Fibroblast of lung (primary cell): ENCODE results near the gene BRINP3. TPM values are rescaled to one million over a fixed set of nuclear protein-coding genes. Genes with fewer than 3 reads are reported as not detected.
A peak's percentile ranks its signal among the peaks of the same experiment; 100 is the strongest.

Source experiments
- DNase-seq, 2 donors: peaks; one replicate each; pipeline versions ENCODE4 v3.0.0 to v3.0.0-alpha.2; 2010; ENCODE audit warnings: low read depth in 2 of 2
- H2AFZ ChIP-seq: 2 replicates; pipeline ENCODE4 v1.5.1; 2012; ENCODE audit warnings: low read length, control low read depth, inconsistent platforms
- H3K27ac ChIP-seq: 2 replicates; pipeline ENCODE4 v1.5.1; 2011; ENCODE audit warnings: low read length, control low read depth; ENCODE audit not compliant: insufficient read depth
- H3K27me3 ChIP-seq: 2 replicates; pipeline ENCODE4 v1.5.1; 2011; ENCODE audit warnings: mild to moderate bottlenecking, low read length; ENCODE audit not compliant: control insufficient read depth, insufficient read depth
- H3K36me3 ChIP-seq: 2 replicates; pipeline ENCODE4 v1.5.1; 2011; ENCODE audit warnings: low read length; ENCODE audit not compliant: control insufficient read depth, insufficient read depth
- H3K4me1 ChIP-seq: 2 replicates; pipeline ENCODE4 v1.5.1; 2011; ENCODE audit warnings: low read length; ENCODE audit not compliant: control insufficient read depth, insufficient read depth; ENCODE audit errors: extremely low read depth
- H3K4me2 ChIP-seq: 2 replicates; pipeline ENCODE4 v1.5.1; 2011; ENCODE audit warnings: low read length, control low read depth; ENCODE audit not compliant: insufficient read depth; ENCODE audit errors: extremely low read depth
- H3K4me3 ChIP-seq, 4 experiments: fragments of 200-600 bp in 1 of 4; sonication (generic) in 1 of 4; replicated peaks in 1 of 4; 2 replicates each; pipeline ENCODE4 v1.5.1; 2011 to 2016; ENCODE audit warnings: low read length in 4 of 4, low read depth in 3 of 4, mild to moderate bottlenecking in 3 of 4, control low read depth in 2 of 4, inconsistent platforms in 1 of 4, mixed read lengths in 1 of 4; ENCODE audit not compliant: insufficient read depth in 1 of 4; ENCODE audit errors: control extremely low read depth in 1 of 4
- H3K79me2 ChIP-seq: 2 replicates; pipeline ENCODE4 v1.5.1; 2012; ENCODE audit warnings: mild to moderate bottlenecking, low read length, inconsistent platforms; ENCODE audit not compliant: control insufficient read depth, insufficient read depth
- H3K9ac ChIP-seq: 2 replicates; pipeline ENCODE4 v1.5.1; 2011; ENCODE audit warnings: mild to moderate bottlenecking, low read length, control low read depth; ENCODE audit not compliant: insufficient read depth
- H3K9me3 ChIP-seq: 2 replicates; pipeline ENCODE4 v1.5.1; 2012; ENCODE audit warnings: low read depth, low read length; ENCODE audit not compliant: control insufficient read depth, insufficient read depth
- H4K20me1 ChIP-seq: 2 replicates; pipeline ENCODE4 v1.5.1; 2011; ENCODE audit warnings: low read length; ENCODE audit not compliant: control insufficient read depth, insufficient read depth; ENCODE audit errors: extremely low read depth
- CTCF ChIP-seq, 2 donors: IDR thresholded peaks in 1 of 2; conservative IDR thresholded peaks in 1 of 2; 1 replicate in 1 of 2; 2 replicates in 1 of 2; pipeline ENCODE4 v1.5.1; 2011 to 2012; ENCODE audit warnings: low read length in 2 of 2, control low read depth in 1 of 2, inconsistent platforms in 1 of 2, low read depth in 1 of 2, mild to moderate bottlenecking in 1 of 2
- EZH2 ChIP-seq: IDR thresholded peaks from 2 replicates; pipeline ENCODE4 v1.5.1; 2012; ENCODE audit warnings: low read length, control low read depth, mild to moderate bottlenecking; ENCODE audit errors: missing control alignments
- polyA plus RNA-seq, 2 donors: library from polyadenylated mRNA; depleted of rRNA in 1 of 2; stranded (reverse) in 1 of 2; unstranded in 1 of 2; fragments of >200 nt; gene quantifications; 2 replicates each; pipeline ENCODE4 v1.2.1, GENCODE V29; 2011 to 2012; ENCODE audit warnings: missing spikeins in 1 of 2
- total RNA-seq: library from RNA; depleted of rRNA; stranded (reverse); fragments of >200 nt; gene quantifications from 2 replicates; pipeline ENCODE4 v1.2.1, GENCODE V29; 2014

BRINP3 gene
- total and polyA plus RNA-seq, 2 donors (not counting 1 experiment from before 2014, with no cell fraction given) = 0.26 to 18.8 TPM

GRCh38 chr1:190474010-190474409, 3.7 kb downstream of the BRINP3 start:
- no peaks in the 10 kb centered on the region for H3K79me2 ChIP-seq
- H3K9me3 ChIP-seq = no peaks in the 10 kb centered on the region
- H3K36me3 ChIP-seq = no peaks in the 10 kb centered on the region
- TF ChIP-seq EZH2 (no peak), CTCF (conservative IDR thresholded peaks at IDR 0.05 in 1 of 2, IDR thresholded peaks at IDR 0.05 in 1 of 2; ENCODE audit: low read depth in 1 of 2, low read length in 2 of 2) (no peak)
- H3K4me1 ChIP-seq = no peaks in the 10 kb centered on the region
- H3K9ac ChIP-seq = no peak overlapping the region
- DNase-seq = no peak
- peak overlapping the region in 2 of 4 experiments; percentile 57 to 64 for H3K4me3 ChIP-seq
- H3K27ac ChIP-seq = no peak overlapping the region
- no peaks in the 10 kb centered on the region for H3K27me3 ChIP-seq
- H4K20me1 ChIP-seq = no peaks in the 10 kb centered on the region
- H3K4me2 ChIP-seq = no peak overlapping the region
- H2AFZ ChIP-seq = no peak overlapping the region

GRCh38 chr1:190472494-190472893, 5.2 kb downstream of the BRINP3 start:
- Histone ChIP-seq H3K27me3 (no peaks in the 10 kb centered on the region), H3K27ac (no peak overlapping the region), H3K79me2 (no peaks in the 10 kb centered on the region), H3K4me1 (no peaks in the 10 kb centered on the region), H3K9me3 (no peaks in the 10 kb centered on the region), H3K4me2 (no peak overlapping the region), H3K9ac (no peak overlapping the region), H3K36me3 (no peaks in the 10 kb centered on the region), H4K20me1 (no peaks in the 10 kb centered on the region), H3K4me3 (peak overlapping the region in 1 of 4 experiments; percentile 20), H2AFZ (no peak overlapping the region)
- no peak for TF ChIP-seq CTCF (conservative IDR thresholded peaks at IDR 0.05 in 1 of 2, IDR thresholded peaks at IDR 0.05 in 1 of 2; ENCODE audit: low read depth in 1 of 2, low read length in 2 of 2)
- no peak for TF ChIP-seq EZH2
- no peak for DNase-seq

GRCh38 chr1:190472042-190472441, 5.6 kb downstream of the BRINP3 start:
- H2AFZ ChIP-seq = no peak overlapping the region
- no peaks in the 10 kb centered on the region for H3K9me3 ChIP-seq
- H3K79me2 ChIP-seq = no peaks in the 10 kb centered on the region
- no peak overlapping the region for H3K9ac ChIP-seq
- no peaks in the 10 kb centered on the region for H3K4me1 ChIP-seq
- no peaks in the 10 kb centered on the region for H4K20me1 ChIP-seq
- H3K4me2 ChIP-seq = no peak overlapping the region
- no peaks in the 10 kb centered on the region for H3K36me3 ChIP-seq
- peak overlapping the region in 1 of 4 experiments; percentile 20 for H3K4me3 ChIP-seq
- no peaks in the 10 kb centered on the region for H3K27me3 ChIP-seq
- DNase-seq = no peak
- TF ChIP-seq CTCF (conservative IDR thresholded peaks at IDR 0.05 in 1 of 2, IDR thresholded peaks at IDR 0.05 in 1 of 2; ENCODE audit: low read depth in 1 of 2, low read length in 2 of 2) (no peak), EZH2 (no peak)
- no peak overlapping the region for H3K27ac ChIP-seq
